Central memory CD4-positive, alpha-beta T cell (primary cell): Measurements from ENCODE around the gene DENND6B.

ENCODE experiments used
- DNase-seq: peaks from one replicate; pipeline ENCODE4 v3.0.0; 2022

DENND6B gene

GRCh38 chr22:50302041-50302541 lies 24.7 kb downstream of the DENND6B start:
- DNase-seq: no peak

- no peak for DNase-seq
These were observed 25.2 kb downstream of the DENND6B start for GRCh38 chr22:50301581-50301991.

- DNase-seq: no peak
These were observed 26.1 kb downstream of the DENND6B start for GRCh38 chr22:50300620-50301257.

DNA sequence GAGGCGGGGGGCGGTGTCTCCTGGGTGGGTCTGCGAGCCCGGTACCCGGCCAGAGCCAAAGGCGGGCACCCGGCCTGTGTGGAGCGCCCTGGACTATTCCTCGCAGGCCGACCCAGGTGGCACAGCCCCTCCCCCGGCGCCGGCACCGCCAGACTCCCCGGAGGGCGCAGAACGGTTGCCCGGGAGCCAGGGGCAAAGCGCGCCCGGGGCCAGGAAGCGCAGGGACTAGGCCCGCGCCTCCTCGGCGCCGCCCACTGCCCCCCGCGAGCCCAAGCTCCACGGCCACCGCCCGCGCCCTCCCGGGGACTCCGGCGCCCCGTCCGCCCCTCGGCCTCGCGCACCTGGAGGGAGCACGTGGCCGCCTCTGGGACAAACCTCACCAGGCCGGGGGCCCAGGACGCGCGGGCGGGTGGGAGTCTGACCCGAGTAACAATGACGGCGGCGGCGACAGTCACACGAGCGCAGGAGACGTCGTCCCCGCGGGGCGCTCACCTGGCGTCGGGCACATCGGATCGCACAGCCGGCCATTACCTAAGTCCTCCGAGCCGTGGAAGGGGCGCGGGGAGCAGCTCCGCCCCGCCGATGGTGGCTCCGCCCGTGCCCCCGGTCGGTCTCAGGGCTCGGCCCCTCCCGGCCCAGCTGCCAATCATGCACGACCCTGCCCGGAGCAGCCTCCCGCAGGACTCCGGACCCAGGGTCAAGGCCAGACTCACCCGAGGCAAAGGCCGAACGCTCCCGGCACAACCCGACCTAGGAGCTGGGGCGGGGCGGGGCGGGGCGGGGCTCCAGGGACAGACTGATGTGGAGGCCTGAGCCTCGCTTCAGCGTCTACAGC lies 26.8 kb downstream of the DENND6B start:
- DNase-seq: no peak

DNA sequence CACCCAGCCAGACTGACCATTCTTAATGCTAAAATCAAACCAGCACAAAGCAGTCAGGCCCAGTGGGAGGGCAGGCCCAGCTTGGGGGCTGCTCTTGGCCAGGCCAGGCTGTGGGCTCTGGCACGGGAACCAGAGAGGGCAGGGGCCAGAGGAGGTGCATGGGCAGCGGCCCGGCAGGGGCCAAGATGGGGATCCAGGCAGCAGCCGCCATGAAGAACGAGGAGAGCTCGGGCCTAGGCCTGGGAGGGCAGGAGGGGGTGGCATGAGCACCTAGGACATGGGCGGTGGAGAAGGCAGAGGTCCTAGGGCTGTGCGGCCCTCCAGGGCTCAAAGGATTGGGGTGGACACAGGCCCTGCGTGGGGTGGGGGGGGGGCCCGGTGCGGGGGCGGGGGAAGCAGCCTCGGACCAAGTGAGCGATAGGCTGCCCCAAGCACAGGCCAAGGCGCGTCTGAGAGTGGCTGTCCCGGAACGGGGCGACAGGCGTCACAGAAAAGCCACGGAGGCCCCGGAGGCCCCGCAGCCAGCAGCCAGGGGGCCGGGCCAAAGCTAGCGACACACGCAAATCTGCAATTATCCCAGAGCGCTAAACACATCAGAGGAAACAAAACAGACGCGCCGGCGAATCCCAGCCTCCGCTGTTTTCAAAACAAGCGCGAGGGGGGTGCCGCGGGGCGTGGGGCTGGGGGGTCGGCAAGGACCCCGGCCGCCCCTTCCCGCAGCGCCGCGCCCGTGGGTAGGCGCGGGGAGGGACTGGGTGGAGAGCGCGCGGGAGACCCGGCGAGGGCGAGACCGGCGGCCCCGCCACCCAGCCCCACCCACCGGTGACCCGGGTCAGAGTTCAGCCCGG lies 27.7 kb downstream of the DENND6B start:
- no peak for DNase-seq

DNA sequence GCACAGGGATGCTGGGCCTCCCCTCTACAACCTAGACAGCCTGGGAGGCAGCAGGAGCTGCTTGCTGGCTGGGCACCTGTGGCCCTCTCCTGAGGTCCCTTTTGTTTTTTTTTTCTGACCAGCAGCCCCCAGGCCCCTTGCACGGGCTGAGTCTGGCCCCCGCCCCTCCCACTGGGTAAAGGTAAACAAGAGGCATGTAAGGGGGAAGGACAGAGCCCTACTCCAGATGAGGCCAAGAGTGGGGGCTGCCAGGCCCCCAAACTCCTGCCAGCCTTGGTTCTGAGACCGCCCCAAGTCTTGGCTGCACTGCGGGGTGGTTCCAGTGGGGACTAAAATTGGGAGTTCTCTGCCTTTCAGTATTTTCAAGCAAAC lies 28.6 kb downstream of the DENND6B start:
- DNase-seq: no peak

DNA sequence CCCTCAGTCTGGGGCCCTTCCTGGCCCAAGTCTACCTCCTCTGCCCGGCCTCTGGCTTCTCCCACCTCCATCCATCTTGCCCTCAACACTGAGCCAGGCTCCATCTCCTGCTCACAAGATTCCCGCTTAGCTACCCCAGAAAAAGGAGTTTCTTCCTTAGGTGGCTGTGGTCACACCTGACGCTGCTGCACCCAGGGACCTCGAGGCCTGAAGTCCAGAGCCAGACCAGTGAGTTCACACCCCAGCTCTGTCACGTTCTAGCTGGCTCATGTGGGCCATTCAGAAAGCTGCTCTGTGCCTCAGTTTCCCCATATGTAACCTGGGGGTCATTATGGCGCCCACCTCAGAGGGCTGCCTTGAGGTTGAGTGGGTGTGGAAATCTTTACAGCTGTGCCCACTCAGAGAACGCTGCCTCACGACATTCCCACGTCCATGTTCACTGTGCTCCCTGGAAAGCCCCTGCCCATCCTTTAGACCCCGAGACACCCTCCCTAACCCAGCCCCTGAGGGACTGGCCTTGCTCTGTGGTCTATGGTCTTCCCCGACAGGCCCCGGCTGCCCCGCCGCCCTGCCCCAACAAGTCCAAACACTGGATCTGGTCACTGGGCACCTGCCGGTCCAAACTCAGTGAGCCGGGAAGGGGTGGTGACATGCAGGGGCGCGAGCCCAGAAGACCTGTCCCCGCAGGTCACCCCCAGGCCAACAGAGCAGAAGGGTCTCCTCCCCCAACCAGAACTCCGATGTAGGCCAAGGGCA lies 29.1 kb downstream of the DENND6B start:
- DNase-seq: no peak

DNA sequence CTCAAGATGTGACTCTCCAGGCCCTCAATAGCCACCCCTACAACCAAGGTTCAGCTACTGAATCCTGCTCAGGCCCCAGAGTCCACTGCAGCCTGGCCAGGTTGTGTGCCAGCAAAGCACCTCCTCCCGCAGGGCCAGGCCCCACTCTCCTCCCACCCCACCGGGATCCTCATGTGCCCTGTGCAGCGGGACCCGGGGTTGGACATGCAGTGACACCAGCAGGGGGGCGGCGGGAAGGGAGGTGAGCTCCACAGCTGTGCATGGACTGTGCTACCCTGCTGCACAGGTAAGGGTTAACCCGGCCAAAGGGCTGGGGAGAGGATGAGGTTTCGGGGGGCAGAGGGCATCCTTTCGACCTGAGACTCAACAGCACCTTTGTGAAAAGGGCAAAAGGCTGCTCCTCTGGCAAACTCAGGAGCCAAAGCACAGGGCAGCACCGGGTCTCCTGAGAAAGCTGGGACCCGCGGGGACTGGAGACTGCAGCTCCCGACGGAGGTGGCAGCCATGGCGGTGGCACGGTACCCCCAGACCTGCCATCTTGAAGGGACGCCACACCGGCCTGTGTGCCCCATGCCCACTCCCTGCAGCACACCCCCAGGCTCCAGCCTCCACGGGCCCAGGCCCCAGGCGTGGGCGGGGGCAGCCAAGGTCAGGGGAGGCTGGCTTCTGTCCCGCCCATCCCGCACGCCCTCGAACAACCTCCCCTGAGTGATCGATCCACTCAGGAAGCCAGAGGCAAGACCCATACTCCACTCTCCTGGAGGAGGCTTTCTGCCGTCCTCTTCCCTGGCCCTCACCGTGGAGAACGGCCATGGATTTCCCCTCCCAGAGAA lies 29.9 kb downstream of the DENND6B start:
- DNase-seq: no peak

- DNase-seq: no peak
These were observed 32.5 kb downstream of the DENND6B start for GRCh38 chr22:50294319-50294656.

GRCh38 chr22:50293441-50294318 lies 33.1 kb downstream of the DENND6B start:
- DNase-seq: no peak

DNA sequence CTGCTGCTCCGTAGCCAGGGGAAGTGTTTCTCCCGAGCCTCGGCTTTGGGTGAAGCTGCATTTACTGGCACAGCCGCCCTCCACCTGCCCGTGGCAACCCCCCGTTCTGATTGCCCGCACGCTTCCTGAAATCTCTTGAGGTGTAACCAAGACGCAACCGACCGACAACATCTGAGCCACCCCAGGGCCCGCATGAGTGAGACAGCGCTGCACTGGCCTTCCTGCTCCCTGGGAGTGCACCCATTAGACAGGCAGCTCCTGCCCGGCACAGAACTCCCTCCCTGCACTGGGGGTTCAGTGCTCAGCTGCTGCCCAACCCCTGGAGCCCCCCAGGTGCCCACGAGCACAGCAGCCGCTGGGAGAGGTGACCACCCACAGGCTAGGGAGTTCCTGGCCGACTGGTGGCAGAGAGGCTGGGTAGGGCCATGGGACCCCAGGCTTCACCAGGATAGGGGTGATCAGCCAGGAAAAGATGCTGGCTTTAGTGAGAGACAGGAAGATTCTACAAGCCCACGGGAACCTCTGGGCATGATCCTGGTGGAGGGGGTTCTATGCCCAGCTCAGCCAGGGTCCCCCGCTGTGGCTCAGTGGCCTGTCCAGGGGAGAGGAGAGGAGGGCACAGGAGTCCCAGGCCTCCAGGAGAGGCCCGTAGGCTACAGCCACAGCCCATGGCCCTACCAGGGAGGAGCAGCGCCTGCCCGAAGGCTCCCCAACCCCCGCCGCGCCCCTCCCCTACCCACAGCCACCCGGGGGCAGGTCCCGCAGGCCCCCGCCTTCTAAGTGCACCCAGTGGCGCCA lies 34.0 kb downstream of the DENND6B start:
- DNase-seq: no peak

DNA sequence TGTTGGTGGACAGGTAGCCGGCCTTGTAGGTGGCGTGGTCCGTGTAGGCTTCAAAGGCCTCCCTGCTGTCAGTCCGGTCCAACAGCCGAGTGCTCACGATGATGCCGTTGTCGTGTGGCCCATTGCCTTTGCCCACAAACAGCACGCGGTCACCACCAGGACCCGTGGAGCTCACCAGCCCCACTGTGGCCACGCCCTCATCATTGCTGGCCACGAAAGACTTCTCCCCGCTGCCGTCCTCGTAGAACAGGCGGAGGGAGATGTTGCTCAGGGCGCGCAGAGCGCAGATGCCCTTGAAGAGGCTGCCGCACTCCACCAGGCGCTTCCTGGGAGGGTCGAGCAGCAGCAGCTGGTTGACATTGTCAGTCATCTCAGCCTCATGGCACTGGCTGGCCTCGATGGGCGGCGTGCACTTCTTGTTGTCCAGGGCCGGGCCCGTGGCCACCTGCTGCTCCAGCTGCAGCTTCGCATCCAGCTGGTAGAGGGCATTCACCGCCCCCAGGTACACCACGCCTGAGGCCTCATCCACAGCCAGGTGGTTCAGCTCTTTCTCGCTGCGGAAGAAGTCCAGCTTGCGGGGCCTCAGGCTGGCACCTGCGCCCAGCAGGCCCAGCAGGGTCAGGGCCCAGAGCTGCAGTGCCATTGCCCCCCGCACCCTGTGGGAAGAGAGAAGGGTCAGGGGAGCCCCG lies 36.7 kb downstream of the DENND6B start:
- DNase-seq: no peak

GRCh38 chr22:50289151-50289941 lies 37.5 kb downstream of the DENND6B start:
- no peak for DNase-seq

- no peak for DNase-seq
These were observed 39.1 kb downstream of the DENND6B start for GRCh38 chr22:50287731-50288130.

DNA sequence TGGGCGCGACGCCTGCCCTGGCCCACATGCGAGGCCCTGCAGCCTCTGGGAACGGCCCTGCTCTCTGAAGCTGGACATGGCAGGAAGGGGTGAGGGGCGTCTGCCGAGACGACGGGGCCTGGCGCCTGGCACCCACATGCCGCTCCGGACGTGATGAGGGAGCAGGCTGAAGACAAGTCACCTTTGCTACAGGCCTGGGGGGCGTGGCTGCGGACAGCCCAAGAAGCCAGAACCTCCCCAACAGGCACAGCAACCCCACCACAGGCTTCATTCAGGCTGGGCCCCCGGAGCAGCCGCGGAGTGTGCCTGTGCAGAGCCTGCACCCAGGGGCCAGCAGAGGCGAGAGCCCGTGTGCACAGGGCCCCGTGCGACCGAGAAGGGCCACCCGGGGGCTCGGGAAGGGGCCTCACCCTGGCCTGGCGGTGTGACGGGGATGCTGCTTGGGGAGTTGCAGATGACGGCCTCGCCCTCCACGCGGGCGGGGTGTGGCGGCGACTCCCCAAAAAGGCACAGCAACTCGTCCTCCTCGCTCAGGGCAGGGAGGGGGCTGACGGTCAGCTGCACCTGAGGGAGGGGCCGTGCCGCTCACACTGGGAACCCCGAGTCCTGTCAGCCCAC lies 40.0 kb downstream of the DENND6B start:
- no peak for DNase-seq

GRCh38 chr22:50286275-50286674 lies 40.5 kb downstream of the DENND6B start:
- no peak for DNase-seq

GRCh38 chr22:50285568-50286229 lies 41.1 kb downstream of the DENND6B start:
- DNase-seq: no peak
